H1 (cell line): ENCODE data around the gene LCOR.

Experiments used
- ASH2L ChIP-seq: fragments of 200-600, 300-600 bp; sonication (generic); IDR thresholded peaks from one replicate; pipeline ENCODE4 v1.7.1; 2017; ENCODE audit warnings: low read length
- CBX5 ChIP-seq: fragments of 300-800, 300-1000 bp; sonication (generic); IDR thresholded peaks from 2 replicates; pipeline ENCODE4 v1.7.1; 2016; ENCODE audit warnings: antibody characterized with exemption, low read length, low read depth
- EP300 ChIP-seq, 2 experiments: IDR thresholded peaks; 1 replicate in 1 of 2; 2 replicates in 1 of 2; pipeline ENCODE4 v1.6.1; 2011 to 2012; ENCODE audit warnings: low read depth in 2 of 2, low read length in 2 of 2, mild to moderate bottlenecking in 2 of 2, borderline replicate concordance in 1 of 2, inconsistent platforms in 1 of 2, moderate library complexity in 1 of 2
- EZH2 ChIP-seq: fragments of 200-600 bp; sonication (generic); IDR thresholded peaks from 2 replicates; pipeline ENCODE4 v1.7.1; 2012; ENCODE audit warnings: low read depth, mild to moderate bottlenecking, moderate library complexity, low read length, inconsistent platforms; ENCODE audit not compliant: severe bottlenecking
- KDM1A ChIP-seq: fragments of 200-600, 300-600 bp; sonication (generic); IDR thresholded peaks from 2 replicates; pipeline ENCODE4 v1.7.1; 2016; ENCODE audit warnings: mild to moderate bottlenecking, low read length, borderline replicate concordance
- POLR2A ChIP-seq, 2 experiments: IDR thresholded peaks; 1 replicate in 1 of 2; 2 replicates in 1 of 2; pipeline ENCODE4 v1.6.1; 2011; ENCODE audit warnings: low read depth in 2 of 2, low read length in 2 of 2, mild to moderate bottlenecking in 2 of 2; ENCODE audit errors: control extremely low read depth in 1 of 2
- TF ChIP-seq, protein P1 (sequence below), 3 experiments: IDR thresholded peaks; 1 replicate in 2 of 3; 2 replicates in 1 of 3; pipeline versions ENCODE4 v1.5.1 to v1.6.1; 2011; ENCODE audit warnings: low read length in 3 of 3, mild to moderate bottlenecking in 3 of 3, inconsistent platforms in 2 of 3, low read depth in 1 of 3, moderate library complexity in 1 of 3; ENCODE audit not compliant: insufficient read depth in 1 of 3; ENCODE audit errors: control extremely low read depth in 1 of 3

DNA sequence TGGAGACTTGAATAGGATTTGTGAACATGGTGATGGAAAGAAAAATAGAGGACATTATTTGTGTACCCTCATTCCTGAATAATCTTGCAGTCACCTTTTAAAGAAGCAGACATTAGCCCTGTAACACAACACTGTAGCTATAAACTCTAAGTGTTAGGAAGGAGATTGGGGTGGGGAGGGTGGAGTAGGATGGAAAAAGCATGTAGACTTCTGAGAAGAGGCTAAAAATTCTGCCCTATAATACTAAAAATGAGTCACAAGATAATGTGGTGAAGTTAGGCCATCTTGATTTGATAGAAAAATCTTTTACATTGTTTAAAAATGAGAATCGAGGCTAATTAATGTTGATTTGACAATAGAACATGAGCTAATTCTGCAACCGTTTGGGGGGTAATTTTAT lies 128.8 kb downstream of the LCOR start:
- no peak for TF ChIP-seq POLR2A (IDR thresholded peaks at IDR 0.05; ENCODE audit: control extremely low read depth in 1 of 2, low read depth in 2 of 2, low read length in 2 of 2)
- TF ChIP-seq, protein P1, sequence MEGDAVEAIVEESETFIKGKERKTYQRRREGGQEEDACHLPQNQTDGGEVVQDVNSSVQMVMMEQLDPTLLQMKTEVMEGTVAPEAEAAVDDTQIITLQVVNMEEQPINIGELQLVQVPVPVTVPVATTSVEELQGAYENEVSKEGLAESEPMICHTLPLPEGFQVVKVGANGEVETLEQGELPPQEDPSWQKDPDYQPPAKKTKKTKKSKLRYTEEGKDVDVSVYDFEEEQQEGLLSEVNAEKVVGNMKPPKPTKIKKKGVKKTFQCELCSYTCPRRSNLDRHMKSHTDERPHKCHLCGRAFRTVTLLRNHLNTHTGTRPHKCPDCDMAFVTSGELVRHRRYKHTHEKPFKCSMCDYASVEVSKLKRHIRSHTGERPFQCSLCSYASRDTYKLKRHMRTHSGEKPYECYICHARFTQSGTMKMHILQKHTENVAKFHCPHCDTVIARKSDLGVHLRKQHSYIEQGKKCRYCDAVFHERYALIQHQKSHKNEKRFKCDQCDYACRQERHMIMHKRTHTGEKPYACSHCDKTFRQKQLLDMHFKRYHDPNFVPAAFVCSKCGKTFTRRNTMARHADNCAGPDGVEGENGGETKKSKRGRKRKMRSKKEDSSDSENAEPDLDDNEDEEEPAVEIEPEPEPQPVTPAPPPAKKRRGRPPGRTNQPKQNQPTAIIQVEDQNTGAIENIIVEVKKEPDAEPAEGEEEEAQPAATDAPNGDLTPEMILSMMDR (IDR thresholded peaks at IDR 0.05; ENCODE audit: control extremely low read depth in 1 of 3, insufficient read depth in 1 of 3, low read depth in 1 of 3, low read length in 3 of 3) = no peak
- no peak for TF ChIP-seq EP300 (IDR thresholded peaks at IDR 0.05; ENCODE audit: borderline replicate concordance in 1 of 2, low read depth in 2 of 2, low read length in 2 of 2)
- no peak for TF ChIP-seq EZH2
- no peak for TF ChIP-seq KDM1A
- no peak for TF ChIP-seq ASH2L
- no peak for TF ChIP-seq CBX5
